ENCODE measurements around the gene RIPK1.

GRCh38 chr6:3119040-3119723 is 50.9 kb downstream of the RIPK1 start:
- TF ChIP-seq EZH2 (IDR thresholded peaks at IDR 0.05; ENCODE audit: borderline replicate concordance, low read depth, low read length, severe bottlenecking) (no peak), CTCF (IDR thresholded peaks at IDR 0.05; ENCODE audit: borderline replicate concordance, extremely low read depth, low read length, poor library complexity, severe bottlenecking) (no peak)
